Measurements from ENCODE around the gene LARP4.
"Not testable (repeated sequence)": the region's sequence is repeated elsewhere in the genome, so short reads cannot be mapped to it uniquely, and the experiment has no call there.

The LARP4 gene

DNA sequence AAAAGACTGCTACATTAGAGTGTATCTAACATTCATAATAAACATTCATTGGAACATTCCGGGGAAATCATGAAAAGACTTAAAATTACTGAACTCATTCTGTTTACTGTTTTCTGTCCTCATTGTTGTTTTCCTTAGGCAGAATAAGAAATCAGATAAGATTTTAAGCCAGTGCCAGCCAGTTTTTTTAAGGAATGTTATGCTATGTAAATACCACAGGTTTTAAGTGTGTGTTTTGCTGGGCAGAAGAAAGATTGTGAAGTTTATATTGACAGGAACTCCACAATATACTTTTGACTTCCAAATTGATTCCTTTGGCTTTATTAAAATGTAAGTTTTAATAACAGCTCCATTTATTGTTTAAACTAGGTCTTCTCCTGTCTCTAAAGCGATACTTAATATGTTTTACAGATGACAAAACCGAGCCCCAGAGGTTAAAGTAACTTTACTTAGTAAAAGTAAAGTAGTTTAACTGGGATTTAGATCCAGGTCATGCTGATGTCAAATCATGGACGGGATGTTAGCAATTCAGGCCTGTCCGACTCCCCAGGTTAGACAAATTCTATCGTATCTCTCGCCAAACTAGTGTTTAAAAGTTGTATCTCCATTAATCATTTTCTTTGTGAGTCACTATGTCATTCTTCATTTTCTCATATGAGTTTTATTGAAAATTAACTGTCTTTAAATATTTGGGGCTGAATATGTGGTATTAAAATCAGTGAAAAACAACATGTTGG, 1.7 kb downstream of the LARP4 start:
- DNase-seq = no peak

DNA sequence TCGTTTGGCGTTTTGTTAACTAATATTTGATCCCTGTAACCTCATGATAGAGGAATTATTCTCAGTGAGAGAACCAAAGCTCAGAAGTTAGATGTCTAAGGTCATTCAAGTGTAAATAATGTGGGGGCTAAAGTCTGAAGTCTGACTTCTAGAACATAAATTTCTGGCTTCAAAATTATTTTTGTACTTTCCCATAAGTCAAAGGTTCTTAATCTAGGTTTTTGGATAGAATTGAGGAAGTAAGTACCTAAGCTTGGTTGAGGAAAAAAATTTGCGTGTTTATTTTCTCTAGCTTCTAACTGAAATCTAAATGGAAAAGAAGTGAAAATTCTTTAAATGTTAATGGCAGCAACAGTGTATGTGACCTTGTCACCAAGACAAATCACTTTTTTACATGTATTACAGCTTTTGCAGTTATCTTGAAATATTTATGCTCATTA, 2.3 kb downstream of the LARP4 start:
- DNase-seq = no peak

DNA sequence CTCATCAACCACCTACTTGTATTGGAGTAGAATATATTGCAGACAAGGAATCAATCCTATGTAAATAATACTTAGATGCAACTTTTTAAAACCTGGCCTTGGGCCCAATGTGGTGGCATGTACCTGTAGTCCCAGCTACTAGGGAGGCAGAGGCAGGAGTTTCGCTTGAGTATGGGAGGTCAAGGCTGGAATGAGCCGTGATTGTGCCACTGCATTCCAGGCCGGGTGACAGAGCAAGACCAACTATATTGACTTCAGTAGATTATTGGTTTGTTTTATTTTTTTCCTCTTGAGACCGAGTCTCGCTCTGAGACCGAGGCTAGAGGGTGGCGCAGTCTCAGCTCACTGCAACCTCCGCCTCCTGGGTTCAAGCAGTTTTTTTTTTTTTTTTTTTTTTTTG, 3.6 kb downstream of the LARP4 start:
- DNase-seq = no peak

GRCh38 chr12:50411051-50411660, 10.5 kb downstream of the LARP4 start:
- DNase-seq = no peak

GRCh38 chr12:50415899-50416479, 15.3 kb downstream of the LARP4 start:
- DNase-seq = no peak

DNA sequence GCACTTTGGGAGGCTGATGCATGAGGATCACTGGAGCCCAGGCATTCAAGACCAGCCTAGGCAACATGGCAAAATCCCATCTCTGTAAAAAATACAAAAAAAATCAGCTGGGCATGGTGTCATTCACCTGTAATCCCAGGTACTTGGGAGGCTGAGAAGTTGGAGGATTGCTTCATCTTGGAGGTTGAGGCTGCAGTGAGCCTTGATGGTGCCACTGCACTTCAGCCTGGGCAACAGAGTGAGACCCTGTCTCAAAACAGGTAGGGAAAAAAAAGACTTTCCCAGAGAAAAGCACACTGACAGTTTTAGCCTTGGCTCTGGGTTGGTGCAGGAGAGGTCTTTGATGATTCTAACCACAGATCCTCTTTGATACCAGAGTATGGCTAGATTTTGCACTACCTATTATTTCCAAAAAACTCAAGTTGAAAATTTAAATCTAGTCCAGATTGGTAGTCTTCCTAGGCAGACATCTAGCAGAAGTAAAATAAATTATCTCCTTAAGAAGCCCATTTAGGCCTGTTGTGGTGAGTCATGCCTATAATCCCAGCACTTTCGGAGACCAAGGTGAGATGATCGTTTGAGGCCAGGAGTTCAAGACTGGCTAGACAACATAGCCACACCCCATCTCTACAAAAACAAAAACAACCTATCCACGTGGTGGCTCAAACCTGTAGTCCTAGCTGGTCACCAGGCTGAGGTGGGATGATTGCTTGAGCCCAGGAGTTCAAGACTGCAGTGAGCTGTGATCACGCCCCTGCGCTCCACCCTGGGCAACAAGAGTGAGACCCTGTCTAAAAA, 18.6 kb downstream of the LARP4 start:
- DNase-seq = no peak

DNA sequence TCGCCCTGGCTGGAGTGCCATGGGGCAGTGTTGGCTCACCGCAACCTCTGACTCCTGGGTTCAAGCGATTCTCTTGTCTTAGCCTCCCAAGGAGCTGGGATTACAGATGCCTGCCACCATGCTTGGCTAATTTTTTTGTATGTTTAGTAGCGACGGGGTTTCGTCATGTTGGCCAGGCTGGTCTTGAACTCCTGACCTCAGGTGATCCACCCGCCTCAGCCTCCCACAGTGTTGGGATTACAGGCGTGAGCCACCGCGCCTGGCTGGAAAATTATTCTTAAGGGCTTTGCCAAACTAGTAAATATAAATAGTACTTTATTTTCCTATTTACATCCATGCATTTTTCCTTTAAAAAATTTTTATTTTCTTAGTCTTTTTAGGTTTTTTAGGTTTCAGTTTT, 22.2 kb downstream of the LARP4 start:
- DNase-seq = not testable (repeated sequence)

DNA sequence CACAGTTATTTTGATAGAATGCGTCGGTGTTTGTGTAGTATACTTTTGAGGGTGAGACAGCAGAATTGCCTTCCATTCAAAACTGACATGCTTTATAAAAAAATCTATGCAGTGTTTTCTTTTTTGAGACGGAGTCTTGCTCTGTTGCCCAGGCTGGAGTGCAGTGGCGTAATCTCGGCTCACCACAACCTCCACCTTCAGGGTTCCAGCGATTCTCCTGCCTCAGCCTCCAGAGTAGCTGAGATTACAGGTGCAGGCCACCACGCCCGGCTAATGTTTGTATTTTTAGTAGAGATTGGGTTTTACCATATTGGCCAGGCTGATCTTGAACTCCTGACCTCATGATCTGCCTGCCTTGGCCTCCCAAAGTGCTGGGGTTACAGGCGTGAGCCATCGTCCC, 22.7 kb downstream of the LARP4 start:
- DNase-seq = not testable (repeated sequence)

DNA sequence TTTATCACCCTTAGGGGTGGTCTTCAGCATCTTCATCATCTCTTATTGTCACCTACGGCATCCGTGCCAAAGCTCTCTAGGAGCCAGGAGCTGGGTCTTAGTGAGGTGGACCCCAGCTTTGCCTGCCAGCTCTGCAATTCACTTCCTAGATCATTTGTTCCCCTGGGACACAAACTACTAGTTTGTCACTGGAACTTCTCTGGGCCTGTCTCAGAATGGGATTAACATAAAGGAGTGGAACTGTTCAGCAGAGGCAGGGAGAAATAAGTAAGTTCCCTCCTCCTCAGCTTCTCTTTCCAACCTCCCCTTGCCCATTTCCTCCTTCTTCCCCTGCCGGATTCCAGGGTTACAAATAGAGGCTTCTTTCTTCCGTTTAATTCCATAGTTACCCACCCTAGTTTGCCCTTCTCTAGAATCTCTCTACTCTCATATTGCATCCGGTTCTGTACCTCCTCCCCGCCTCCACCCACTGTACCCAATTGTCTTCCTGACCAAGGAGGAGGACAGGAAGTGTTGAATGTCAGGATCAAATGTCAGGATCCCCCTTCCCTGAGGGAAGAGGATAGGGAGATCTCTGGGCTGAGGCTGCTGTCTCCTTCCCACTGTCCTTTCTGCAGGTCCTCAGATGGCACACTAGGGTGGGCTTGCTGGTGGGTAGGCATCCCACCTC, 25.0 kb downstream of the LARP4 start:
- DNase-seq = no peak

GRCh38 chr12:50431656-50432055, 31.0 kb downstream of the LARP4 start:
- not testable (repeated sequence) for DNase-seq

DNA sequence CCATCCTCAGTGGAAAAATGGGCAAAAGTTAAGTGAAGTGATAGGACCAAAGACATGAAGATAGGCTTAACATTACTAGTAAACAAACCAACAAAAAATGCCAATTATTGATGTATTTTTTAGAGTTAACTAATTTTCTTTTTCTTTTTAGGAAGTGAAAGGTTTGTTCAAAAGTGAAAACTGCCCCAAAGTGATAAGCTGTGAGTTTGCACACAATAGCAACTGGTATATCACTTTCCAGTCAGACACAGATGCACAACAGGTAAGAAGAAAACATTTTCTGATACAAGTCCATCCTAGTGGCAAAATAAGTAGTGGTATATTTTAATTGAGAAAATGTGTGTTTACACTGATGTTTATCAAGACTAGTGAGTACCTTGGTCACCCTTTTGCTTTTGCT, 39.6 kb downstream of the LARP4 start:
- no peak for DNase-seq

GRCh38 chr12:50441763-50442162, 41.1 kb downstream of the LARP4 start:
- no peak for DNase-seq

GRCh38 chr12:50442178-50442908, 41.7 kb downstream of the LARP4 start:
- DNase-seq = no peak

DNA sequence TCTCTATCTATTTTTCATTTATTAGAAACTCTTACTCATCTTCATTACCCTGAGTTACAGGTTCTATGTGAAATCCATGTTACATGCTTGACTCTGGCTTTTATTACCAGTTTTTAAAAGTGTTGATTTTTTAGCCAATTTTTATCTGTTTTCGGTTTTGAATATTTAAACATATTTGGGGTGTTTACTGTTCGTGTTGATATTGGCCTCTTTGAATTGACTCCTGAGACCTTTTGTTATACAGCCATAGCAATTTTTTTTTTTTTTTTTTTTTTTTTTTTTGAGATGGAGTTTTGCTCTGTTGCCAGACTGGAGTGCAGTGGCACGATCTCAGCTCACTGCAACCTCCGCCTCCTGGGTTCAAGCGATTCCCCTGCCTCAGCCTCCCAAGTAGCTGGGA, 49.0 kb downstream of the LARP4 start:
- not testable (repeated sequence) for DNase-seq

- DNase-seq = no peak
These were observed 52.1 kb downstream of the LARP4 start for GRCh38 chr12:50452795-50453194.

DNA sequence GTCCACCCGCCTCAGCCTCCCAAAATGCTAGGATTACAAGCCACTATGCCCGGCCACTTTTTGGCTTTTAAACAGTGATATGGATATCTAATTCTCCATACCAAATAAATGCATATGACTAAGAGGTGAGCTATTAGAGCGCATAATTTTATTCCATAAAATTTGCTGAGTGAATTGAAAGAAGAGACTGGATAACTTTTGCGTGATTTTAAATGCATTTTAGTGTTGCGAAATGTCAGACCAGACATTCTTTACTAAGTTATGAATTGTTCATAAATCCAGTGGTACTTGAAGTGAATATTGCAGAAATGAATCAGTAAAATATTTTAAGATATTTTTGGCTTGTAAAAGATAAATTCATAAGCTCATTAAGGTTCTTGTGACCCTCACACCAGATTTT, 53.2 kb downstream of the LARP4 start:
- DNase-seq = no peak

DNA sequence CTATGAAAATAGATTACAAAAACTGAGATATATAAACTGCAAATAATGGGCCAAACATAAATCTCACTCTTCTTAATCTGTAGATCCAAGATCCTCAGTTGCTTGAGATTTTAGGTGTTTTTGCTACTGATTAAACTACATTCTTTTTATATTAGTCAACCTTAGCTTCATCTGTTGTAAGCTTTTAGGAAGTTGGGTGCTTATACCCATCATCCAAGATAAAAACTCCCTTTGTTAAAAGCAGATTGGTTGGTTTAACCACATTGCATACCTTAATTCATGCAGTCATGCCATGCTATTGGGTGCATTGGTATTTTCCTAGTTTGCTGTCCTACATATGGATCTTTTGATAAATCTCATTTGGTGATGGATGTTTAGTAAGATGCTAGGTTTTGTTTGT, 57.9 kb downstream of the LARP4 start:
- DNase-seq = no peak

DNA sequence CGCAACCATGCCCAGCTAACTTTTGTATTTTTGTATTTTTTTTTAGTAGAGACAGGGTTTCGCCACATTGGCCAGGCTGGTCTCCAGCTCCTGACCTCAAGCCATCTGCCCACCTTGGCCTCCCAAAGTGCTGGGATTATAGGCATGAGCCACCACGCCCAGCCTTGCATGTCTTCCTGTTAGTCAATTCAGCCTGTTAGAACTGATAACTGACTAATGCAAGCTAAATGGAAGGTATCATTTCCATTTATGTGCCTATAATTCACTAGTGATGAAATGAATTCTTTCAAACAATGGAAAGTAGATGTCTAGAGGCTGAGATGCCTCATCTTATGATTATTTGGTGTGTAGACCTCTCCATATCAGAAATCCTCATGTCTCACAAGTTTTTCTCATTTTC, 66.8 kb downstream of the LARP4 start:
- no peak for DNase-seq

GRCh38 chr12:50477241-50477832, 76.7 kb downstream of the LARP4 start:
- no peak for DNase-seq

DNA sequence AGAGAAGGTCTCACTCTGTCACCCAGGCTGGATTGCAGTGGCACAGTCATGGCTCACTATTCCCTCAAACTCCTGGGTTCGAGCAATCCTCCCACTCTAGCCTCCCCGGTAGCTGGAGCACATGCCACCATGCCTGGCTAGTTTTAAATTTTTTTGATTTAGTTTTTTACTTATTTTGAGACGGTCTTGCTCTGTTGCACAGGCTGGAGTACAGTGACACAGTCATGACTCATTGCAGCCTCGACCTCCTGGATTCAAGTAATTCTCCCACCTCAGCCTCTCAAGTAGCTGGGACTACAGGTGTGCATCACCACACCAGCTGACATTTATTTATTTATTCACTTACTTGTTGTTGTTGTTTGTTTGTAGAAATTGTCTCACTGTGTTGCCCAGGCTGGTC, 81.9 kb downstream of the LARP4 start:
- no peak for DNase-seq

GRCh38 chr12:50483488-50483887, 82.8 kb downstream of the LARP4 start:
- DNase-seq = no peak

- DNase-seq = no peak
These were observed 88.1 kb downstream of the LARP4 start for GRCh38 chr12:50488801-50489200.
